GM04503 (cell line): ENCODE data around the gene RAPGEF5.

Experiments
- DNase-seq: peaks from one replicate; pipeline ENCODE4 v3.0.0-alpha.2; 2012; ENCODE audit warnings: low read depth

RAPGEF5 gene

DNA sequence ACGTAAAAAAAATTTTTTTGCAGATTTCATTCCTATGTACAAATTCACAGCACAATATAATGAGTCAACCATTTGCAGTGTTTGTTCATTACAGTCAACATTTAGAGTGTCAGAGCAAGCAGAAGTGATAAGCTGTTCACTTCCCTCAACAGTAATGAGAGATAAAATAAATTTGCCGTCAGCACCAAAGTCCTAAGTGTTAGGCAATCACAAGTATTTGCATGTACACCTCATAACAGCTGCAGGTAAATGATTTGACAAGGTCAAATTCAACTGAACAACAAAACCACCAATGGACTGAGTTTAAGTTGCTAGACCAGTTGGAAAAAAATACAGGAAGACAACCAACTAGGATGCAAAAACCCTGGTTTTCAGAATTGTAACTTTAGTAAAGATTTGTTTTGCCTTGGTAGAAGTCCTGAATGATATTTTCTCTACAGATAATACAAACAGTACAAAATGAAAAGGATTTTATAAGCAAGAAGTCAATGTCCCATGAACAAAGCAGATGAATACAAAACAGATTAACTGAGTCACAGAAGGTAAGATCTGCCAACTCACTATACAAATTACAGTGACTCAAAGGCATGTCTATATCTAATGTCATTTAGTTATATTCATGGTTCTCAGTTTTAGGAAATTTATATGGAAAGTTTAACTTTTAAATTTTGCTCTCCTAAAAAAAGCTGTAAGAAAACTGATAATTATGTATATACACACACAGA is 10.4 kb downstream of the RAPGEF5 start:
- DNase-seq, result no peak

DNA sequence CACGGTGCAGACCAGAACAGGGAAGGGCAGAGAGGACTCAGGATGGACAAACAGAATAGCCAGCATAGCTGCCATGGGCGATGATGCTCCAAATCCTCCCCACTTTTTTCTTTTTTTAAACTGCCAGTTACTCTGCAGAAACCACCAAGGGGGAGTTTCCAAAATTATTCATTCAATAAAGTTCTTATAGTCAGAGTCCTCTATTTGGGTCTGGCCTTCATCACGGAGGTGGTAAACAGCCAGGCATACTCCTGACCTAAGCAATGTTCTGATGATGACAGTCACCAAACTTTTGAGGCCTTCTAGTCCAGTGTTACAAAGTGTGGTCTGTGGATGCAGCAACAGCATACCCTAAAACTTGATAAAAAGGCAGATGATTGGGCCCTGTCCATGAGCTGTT is 12.3 kb downstream of the RAPGEF5 start:
- DNase-seq, result no peak

DNA sequence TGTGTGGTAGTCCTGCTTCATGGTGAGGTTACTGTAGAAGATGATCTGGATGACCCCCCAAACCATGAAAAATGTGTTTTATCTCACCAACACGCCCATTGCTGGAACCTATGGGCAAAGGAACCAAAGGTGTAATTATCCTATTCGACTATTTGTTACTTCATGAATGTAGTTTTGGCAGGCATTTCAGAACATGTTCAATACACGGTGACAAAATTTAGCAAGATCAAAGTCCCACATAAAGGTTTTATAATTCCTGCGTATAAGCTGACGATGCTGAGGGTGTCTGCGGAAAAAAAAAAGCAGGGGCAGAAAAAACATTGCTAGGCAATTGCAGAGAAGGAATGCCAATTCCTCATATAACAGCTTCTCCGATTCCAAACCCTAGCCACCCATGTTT is 13.3 kb downstream of the RAPGEF5 start:
- DNase-seq, result no peak

DNA sequence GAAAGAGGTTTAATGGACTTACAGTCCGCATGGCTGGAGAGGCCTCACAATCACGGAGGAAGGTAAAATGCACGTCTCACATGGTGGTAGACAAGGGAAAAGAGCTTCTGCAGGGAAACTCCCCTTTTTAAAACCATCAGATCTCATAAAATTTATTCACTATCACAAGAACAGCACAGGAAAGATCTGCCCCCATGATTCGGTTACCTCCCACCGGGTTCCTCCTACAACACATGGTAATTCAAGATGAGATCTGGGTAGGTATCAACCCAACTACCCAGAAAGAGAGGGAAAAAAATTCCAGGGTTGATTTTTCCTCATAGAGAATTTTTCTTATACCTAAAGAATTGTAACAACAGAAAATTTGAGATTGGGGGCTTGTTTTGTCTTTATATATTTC is 13.9 kb downstream of the RAPGEF5 start:
- no peak for DNase-seq

DNA sequence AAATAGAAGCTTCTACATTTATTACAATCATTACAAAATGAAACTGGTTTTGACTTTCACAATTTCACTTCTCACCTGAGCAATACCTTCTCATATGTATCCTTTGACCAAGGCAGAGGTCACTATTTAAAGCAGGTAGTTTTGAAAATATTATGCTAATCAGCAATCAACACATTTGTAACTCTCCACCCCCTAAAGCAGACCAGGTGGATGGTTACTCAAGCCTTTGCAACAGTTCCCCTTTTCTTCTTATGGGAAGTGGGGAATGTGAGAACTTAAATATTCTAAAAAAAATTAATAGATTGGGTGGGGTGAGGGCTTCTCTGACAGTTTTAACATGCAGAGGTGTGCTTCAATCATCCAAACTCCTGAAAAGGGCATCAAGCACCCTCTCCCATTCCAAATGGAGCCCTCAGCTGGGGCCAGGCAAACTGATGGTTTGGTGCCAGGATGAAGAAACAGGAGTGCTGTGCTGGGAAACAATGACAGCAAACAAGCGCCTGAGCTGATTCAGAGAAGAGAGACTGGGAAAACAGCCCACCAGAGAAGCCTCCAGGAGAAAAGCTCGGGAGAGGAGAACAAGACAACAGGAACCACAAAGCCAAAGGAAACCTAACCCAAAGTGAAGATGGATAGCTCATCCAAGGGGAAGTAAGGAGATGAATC is 17.1 kb downstream of the RAPGEF5 start:
- DNase-seq, result no peak

DNA sequence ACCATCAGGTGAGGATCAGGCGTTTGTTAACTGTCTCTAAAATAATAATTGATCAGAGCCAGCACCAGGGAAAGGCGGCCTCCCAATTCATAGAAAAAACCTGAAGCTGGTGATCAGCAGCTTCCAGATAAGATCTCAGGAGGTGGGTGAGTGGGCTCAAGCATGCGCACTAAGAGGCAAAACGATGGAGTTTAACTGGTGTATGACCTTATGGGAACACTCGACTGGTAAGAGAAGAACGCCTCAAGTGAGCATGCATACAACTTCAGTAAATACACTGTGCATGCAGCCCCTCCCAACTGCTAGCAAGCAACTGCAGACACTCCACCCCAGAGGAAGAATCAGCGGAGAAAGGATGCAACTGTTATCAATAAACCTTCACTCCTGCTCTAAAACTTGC is 18.1 kb downstream of the RAPGEF5 start:
- no peak for DNase-seq

DNA sequence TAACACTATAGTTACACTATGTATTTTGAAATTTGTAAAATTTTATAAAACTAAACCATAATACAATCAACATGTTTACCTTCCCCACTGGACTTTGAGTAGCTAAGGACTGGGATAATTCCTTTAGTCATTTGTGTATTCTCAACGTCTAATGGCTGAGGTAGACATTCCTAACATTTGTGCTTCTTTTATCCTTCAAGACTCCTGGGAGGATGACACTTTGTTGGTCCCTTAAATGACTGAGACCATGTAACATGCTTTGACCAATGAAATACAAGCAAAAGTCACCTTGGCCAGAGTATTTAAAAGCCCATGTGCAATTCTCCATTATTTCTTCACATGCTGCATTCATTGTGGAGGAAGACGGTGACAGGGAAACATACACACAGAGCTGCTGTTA is 18.5 kb downstream of the RAPGEF5 start:
- no peak for DNase-seq

DNA sequence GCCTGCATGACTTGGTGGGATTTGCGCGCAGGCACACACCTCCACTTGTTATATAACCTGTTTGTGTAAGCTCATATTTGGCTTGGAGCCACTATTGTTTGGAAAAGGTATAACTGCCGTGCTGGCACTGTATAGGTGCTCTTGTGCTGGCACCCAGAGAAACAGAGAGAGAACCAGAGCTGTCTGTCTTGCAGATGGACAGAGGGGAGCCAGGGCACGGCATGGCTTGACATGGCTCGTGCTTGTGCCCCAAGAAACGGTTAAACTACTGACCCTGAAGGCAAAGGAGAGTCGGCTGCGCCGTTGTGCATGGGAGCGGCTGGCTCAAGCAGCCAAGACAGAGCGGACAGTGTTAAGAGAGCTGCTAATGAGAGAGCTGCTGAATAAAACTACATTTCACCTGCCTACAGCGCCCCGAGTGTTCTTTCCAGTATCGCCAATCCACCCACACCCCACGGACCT is 23.2 kb downstream of the RAPGEF5 start:
- no peak for DNase-seq

DNA sequence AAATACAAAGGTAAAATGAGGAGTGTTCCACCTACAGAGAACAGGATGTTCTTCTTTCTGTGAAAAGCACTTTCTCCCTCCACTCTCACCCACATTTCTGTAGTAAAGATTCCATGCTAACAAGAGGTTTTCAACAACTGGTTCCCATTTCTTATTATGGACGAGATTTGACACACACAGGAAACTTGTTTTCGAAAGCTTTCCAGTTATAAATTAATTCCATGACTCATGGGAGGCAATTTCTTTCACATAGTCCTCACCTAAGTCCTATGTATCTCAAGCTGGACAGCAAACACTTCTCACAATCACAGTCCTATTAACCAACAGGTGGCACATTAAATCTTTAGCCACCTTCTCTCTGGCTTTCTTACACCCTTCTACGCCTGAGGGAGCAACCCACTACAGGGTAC is 24.5 kb downstream of the RAPGEF5 start:
- no peak for DNase-seq

DNA sequence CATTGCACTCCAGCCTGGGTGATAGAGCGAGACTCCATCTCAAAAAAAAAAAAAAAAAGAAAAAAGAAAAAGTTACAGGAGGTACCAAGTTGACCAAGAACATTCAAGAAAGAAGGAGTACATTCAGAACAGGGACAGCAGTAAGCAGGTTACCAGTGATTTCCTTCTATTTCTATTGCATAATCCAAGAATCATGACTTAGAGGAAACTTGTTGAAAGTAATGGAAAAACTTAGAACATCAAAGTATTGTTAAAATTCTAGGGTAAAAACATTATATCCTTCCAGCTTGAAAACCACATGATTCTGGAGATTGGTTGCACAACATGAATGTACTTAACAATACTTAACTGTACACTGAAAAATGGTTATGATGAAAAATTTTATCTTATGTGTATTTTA is 25.2 kb downstream of the RAPGEF5 start:
- no peak for DNase-seq

DNA sequence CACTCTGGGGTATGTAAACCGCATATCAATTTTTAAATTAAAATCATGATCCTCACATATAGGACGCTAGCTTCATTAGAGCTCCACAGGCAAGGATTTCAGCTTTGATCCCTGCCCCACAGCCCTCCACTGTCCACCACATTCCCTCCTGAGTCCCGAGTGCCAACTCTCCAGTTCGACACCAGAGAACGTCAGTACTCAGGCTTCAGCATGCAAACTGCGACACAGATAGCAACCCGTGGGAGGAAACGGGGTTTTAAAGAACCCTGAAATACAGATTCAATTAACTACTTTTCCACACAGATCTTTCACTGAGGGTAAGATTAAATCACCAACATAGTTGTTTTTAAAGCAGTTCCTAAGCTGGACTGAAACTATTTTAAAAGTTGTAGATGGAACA is 26.1 kb downstream of the RAPGEF5 start:
- DNase-seq, result no peak

DNA sequence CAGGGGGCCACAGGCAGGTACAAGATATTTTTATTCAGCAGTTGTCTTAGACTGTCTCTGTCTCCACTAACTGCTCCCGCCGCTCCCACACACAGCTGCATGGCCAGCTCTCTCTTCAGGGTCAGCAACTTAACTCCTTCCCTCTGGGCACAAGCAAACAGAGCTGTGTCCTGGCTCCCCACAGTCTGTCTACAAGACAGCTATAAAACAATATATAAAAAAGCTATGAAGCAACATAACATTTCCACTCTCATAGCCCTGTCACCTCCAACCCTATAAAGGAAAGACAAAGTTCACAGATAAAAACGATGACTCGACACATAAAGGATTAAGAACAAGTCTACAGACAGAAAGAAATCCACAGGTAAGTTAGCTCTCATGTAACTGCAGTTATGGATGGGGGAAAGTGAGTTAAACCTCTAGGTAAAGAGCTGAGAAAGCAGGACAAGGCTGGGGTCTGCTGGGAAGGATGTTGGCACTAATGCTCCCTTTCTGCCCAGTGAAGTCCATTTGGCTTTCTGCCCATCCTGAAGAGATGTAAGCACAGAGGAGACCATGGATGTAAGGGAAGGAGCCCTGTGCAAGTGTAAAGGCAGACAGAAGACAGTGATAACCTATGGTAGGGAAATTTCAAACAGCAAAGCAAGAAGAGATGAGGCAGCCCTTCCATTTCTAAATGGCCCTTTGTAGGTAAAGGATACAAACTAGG is 27.0 kb downstream of the RAPGEF5 start:
- no peak for DNase-seq

DNA sequence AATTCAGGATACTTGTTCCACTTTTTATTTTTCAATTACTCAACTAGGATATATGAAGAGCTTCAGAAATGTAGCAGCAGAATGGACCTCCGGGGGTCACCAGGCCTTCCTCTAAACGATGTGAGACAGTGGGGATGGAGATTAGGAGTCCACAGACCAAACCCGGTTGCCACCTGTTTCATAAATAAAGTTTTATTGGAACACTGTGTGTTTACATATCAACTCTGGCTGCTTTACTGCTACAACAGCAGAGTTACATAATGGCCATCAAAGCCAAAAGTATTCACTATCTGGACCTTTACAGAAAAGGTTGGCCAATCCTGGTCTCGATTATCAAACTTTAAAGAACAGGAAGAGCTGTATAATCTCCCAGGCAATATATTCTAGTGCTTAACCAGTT is 30.8 kb downstream of the RAPGEF5 start:
- DNase-seq, result no peak

DNA sequence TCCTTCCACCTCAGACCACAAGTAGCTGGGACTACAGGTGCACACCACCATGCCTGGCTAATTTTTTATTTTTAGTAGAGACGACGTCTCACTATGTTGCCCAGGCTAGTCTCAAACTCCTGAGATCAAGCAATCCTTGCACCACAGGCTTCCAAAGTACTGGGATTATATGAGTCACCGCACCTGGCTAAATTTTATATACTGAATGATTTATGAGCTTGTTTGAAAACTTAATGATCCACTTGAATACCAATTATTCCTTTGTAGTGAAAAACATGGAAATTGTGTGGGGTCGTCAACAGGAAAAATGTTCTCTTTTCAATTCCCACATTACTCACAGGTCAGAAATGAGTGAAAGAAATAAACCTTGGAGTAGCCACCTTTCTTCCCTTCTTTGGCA is 31.3 kb downstream of the RAPGEF5 start:
- no peak for DNase-seq

DNA sequence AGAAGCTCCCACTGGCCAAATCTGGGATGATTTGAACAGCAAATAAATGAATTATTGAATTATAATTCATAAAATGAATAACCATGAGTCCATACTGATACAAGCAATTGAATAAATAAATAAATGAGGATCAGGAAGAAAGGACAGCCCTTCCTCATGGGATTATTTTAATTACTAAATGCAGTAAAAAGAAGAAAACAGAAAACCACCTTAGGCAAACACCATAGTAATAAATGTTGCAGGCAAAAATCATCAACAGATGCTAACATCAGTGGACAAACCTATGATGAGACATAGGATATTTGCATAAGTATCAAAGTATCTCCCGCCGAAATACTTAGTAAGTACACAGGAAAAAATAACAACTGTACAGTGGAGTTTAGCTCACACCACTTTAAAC is 33.2 kb downstream of the RAPGEF5 start:
- DNase-seq, result no peak

DNA sequence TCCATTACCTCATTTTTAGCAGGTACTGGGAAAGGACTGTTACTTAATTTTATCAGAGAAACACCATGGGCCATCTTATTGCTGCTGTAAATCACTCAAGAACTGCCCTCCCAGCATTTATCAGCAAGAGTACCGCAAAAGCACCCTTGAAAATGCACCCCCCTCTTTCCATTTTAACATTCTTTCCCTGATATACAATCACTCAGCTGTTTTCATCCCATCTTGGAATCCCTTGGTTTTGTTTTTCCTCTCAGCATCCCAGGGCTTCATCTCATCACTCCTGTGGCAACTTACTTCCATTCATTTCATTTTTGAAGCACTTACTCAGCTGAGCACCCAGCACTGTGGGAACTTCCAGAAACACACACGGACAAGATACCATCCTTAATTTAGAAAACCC is 36.5 kb downstream of the RAPGEF5 start:
- no peak for DNase-seq

DNA sequence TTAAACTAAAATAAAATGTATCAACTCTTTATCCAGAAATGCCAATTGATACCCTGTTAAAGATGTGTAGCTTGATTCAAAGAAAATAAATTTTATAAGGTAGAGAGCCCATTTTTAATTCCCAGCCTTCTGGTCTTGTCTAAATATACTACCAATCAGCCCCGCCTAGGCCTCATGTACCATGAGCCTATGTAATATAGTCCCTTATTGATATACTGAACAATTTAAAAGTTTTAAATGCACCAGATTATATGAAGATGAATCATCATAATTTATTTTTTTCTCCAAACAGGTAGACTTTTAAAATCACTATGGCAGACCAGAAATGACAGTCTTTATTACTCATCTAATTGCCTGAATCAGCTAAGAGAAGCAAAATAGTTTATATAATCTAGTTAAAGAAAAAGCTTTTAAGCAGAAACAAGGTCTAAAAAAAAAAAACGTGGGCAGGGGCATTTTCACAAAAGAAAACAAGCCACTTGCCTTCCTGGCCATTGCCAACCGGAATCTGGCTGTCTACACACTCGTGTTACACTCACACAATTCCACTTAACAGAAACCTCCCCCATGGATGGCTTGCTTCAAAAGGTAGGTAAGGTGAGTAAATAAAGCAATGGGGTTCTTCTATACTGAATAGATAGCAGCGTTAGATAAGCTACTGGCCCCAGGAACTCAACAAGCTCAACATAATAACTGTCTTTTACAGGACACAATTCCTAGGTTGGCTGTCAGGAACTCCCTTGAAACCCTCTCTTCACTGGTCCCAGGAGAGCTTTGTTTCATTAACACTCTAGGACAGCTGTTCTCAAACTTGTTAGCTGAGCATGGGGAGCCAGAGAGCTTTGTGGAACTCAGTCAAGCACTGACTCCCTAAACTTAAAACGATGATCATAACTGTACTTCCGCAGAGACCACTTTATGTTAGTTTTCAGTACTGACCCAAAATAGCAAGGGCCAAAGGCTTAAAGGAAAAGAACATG is 37.2 kb downstream of the RAPGEF5 start:
- no peak for DNase-seq

DNA sequence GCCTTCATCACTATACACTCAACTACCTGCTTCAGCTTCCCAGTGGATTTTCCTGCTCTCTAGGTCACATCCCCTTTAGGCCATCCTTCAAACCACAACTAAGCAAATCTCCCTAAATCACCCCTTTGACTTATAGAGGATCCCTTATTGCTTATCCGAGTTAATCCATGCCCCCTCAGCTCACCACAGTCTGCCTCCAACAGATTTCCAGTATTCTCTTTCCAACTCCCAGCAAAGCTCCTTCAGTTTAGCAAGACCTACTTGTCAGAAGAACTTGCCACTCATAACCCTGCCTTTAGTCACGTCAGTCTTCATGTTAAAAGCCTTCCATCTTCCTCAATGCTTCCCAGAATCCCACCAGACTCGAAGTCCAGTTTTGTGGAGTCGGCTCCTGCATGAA is 38.6 kb downstream of the RAPGEF5 start:
- DNase-seq, result no peak

DNA sequence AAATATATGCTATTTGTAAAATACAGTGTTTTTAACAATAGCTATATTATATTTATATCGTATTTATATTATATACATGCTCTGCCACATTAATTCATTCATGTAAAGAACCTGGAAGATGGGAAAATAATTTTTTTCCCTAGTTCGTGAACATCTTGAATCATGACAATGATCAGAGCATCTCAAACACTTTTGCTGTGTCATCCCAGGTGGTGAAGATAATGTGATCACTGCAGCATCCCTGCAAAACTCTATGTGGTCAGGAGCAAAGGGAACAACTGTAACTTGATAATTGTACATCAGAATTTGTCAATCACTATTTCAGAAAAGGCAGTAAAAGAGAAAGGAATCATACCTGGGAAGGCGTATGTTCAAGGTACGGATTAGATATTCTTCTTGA is 39.3 kb downstream of the RAPGEF5 start:
- no peak for DNase-seq

DNA sequence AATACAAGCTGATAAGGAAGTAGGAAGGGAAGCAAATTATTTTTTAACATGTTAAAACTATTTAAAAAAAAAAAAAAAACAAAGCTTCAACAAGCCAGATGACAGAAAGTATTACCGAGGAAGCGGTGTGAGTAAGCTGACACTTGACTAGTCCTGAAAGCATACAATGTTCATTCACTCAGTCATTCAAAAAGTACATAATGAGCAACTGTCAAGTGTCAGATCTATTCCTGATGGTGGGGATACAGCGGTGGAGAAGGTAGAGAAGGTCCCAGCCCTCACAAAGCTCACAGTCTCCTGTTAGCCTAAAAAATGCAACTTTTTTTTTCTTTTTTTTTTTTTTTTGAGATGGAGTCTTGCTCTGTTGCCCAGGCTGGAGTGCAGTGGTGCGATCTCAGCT is 40.0 kb downstream of the RAPGEF5 start:
- no peak for DNase-seq

DNA sequence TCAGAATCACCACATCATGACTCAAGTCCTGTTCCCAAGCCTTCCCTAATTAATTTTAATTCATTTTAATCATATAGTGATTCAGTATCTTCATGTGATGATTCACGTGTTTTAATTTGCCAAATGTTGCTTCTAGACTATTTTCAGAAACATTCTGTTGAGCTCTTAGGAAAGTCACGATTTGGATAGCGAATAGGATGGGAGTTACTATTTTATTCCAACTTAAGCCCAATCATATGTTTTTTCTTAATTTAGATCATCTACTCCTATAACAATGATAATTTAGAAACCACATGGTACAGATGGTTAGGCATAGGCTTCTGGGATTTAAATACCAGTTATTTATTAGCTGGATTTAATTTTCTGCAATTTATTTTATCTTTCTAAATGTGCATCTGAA is 49.1 kb downstream of the RAPGEF5 start:
- no peak for DNase-seq

DNA sequence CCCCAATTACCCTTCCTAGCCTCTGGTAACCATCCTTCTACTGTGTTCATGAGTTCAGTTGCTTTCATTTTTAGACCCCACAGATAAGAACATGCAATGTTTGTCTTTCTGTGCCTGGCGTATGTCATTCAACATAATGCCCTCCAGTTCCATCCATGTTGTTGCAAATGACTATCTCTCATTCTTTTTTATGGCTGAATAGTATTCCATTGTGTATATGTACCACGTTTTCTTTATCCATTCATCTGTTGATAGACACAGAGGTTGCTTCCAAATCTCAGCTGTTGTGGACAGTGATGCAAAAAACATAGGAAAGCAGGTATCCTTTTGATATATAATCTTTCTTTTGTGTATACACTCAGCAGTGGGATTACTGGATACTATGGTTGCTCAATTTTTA is 51.2 kb downstream of the RAPGEF5 start:
- no peak for DNase-seq
